Breast epithelium (tissue), 4 donors: ENCODE data around the gene YLPM1. TPM values are rescaled to one million over a fixed set of nuclear protein-coding genes. Genes with fewer than 3 reads are reported as not detected.

Experiments used
- DNase-seq, 2 donors: peaks; one replicate each; pipeline ENCODE4 v3.0.0-alpha.2; 2019; ENCODE audit warnings: low spot score in 2 of 2
- H3K27ac ChIP-seq, 2 donors: fragments of 200-600 bp; sonication (generic) in 1 of 2; one replicate each; pipeline ENCODE4 v1.5.1; 2016 to 2019; ENCODE audit warnings: mild to moderate bottlenecking in 1 of 2
- H3K27me3 ChIP-seq, 2 donors: fragments of 200-600 bp; sonication (generic) in 1 of 2; one replicate each; pipeline versions ENCODE4 v1.5.1 to v1.6.0; 2017 to 2019; ENCODE audit warnings: control low read depth in 1 of 2, mild to moderate bottlenecking in 1 of 2
- H3K36me3 ChIP-seq: fragments of 200-600 bp; one replicate; pipeline ENCODE4 v1.5.1; 2019
- H3K4me1 ChIP-seq, 2 donors: fragments of 200-600 bp; sonication (generic); one replicate each; pipeline ENCODE4 v1.5.1; 2016 to 2019; ENCODE audit warnings: control low read depth in 1 of 2
- H3K4me3 ChIP-seq, 3 donors: fragments of 200-600 bp; sonication (generic); 1 replicate in 2 of 3; 2 replicates in 1 of 3; pipeline ENCODE4 v1.5.1; 2016 to 2019; ENCODE audit warnings: mild to moderate bottlenecking in 3 of 3, moderate library complexity in 2 of 3
- H3K9me3 ChIP-seq, 2 donors: fragments of 200-600 bp; sonication (generic) in 1 of 2; one replicate each; pipeline ENCODE4 v1.5.1; 2016 to 2019; ENCODE audit warnings: control low read depth in 1 of 2
- CTCF ChIP-seq, 3 donors: fragments of 450-650 bp; IDR thresholded peaks; one replicate each; pipeline ENCODE4 v1.5.1; 2016 to 2017; ENCODE audit warnings: antibody characterized with exemption in 3 of 3, mild to moderate bottlenecking in 3 of 3, moderate library complexity in 3 of 3
- POLR2A ChIP-seq: fragments of 450-650 bp; IDR thresholded peaks from one replicate; pipeline ENCODE4 v1.6.1; 2016; ENCODE audit warnings: antibody characterized with exemption, mild to moderate bottlenecking, moderate library complexity
- POLR2AphosphoS5 ChIP-seq, 3 donors: sonication (generic); formaldehyde crosslinking; IDR thresholded peaks; one replicate each; pipeline ENCODE4 v1.6.1; 2017; ENCODE audit warnings: antibody characterized with exemption in 3 of 3
- intact Hi-C: fragments of 100-400 bp; cut with DNase I; formaldehyde crosslinking; loops from one replicate; pipeline ENCODE4 v1.15.1; 2023; ENCODE audit warnings: low total_unique reads
- total RNA-seq, 3 donors: library from RNA; depleted of rRNA; stranded (reverse); fragments of >200 nt; gene quantifications; one replicate each; pipeline ENCODE4 v1.1.0, GENCODE V29; 2016

YLPM1 gene
- total RNA-seq, 3 donors from 2014 or later, result 50.9 to 97.0 (median 79.6) TPM

- Histone ChIP-seq H3K9me3 (no peaks in the 10 kb centered on the region), H3K4me3 (no peak overlapping the region), H3K4me1 (no peaks in the 10 kb centered on the region), H3K36me3 (no peaks in the 10 kb centered on the region), H3K27ac (no peak overlapping the region), H3K27me3 (no peaks in the 10 kb centered on the region)
- DNase-seq, result no peak
- TF ChIP-seq CTCF (IDR thresholded peaks at IDR 0.05) (no peak), POLR2AphosphoS5 (IDR thresholded peaks at IDR 0.05) (no peak), POLR2A (no peak)
- intact Hi-C loops, result loop anchor here (2.0 kb wide), 1 partner anchor 17 kb away; no protein-coding TSS in a partner anchor
Observed at GRCh38 chr14:74861734-74862090, 98.6 kb downstream of the YLPM1 start.

- H3K9me3 ChIP-seq, result no peaks in the 10 kb centered on the region
- DNase-seq, result no peak
- H3K4me1 ChIP-seq, result no peaks in the 10 kb centered on the region
- no peaks in the 10 kb centered on the region for H3K36me3 ChIP-seq
- no peaks in the 10 kb centered on the region for H3K27me3 ChIP-seq
- no peak for TF ChIP-seq POLR2AphosphoS5 (IDR thresholded peaks at IDR 0.05)
- no peak for TF ChIP-seq POLR2A
- TF ChIP-seq CTCF (IDR thresholded peaks at IDR 0.05), result no peak
- intact Hi-C loops, result no loop called here
- H3K4me3 ChIP-seq, result no peak overlapping the region
- H3K27ac ChIP-seq, result no peak overlapping the region
Observed at GRCh38 chr14:74863274-74863673, 100.2 kb downstream of the YLPM1 start.

GRCh38 chr14:74864198-74864597, 101.1 kb downstream of the YLPM1 start:
- H3K4me1 ChIP-seq, result no peaks in the 10 kb centered on the region
- no peaks in the 10 kb centered on the region for H3K9me3 ChIP-seq
- TF ChIP-seq POLR2A (no peak), CTCF (IDR thresholded peaks at IDR 0.05) (no peak), POLR2AphosphoS5 (IDR thresholded peaks at IDR 0.05) (no peak)
- H3K27me3 ChIP-seq, result no peaks in the 10 kb centered on the region
- DNase-seq, result no peak
- no peak overlapping the region for H3K4me3 ChIP-seq
- no peaks in the 10 kb centered on the region for H3K36me3 ChIP-seq
- intact Hi-C loops, result no loop called here
- H3K27ac ChIP-seq, result no peak overlapping the region

GRCh38 chr14:74865156-74865555, 102.0 kb downstream of the YLPM1 start:
- Histone ChIP-seq H3K27ac (no peak overlapping the region), H3K36me3 (no peaks in the 10 kb centered on the region), H3K9me3 (no peaks in the 10 kb centered on the region), H3K27me3 (no peaks in the 10 kb centered on the region), H3K4me1 (no peaks in the 10 kb centered on the region), H3K4me3 (no peak overlapping the region)
- DNase-seq, result no peak
- no peak for TF ChIP-seq POLR2A
- no peak for TF ChIP-seq CTCF (IDR thresholded peaks at IDR 0.05)
- no peak for TF ChIP-seq POLR2AphosphoS5 (IDR thresholded peaks at IDR 0.05)
- intact Hi-C loops, result no loop called here

- intact Hi-C loops, result no loop called here
- no peaks in the 10 kb centered on the region for H3K9me3 ChIP-seq
- no peaks in the 10 kb centered on the region for H3K27me3 ChIP-seq
- H3K27ac ChIP-seq, result no peak overlapping the region
- no peak overlapping the region for H3K4me3 ChIP-seq
- DNase-seq, result no peak
- H3K4me1 ChIP-seq, result no peaks in the 10 kb centered on the region
- no peaks in the 10 kb centered on the region for H3K36me3 ChIP-seq
- TF ChIP-seq POLR2AphosphoS5 (IDR thresholded peaks at IDR 0.05) (no peak), POLR2A (no peak), CTCF (IDR thresholded peaks at IDR 0.05) (no peak)
Observed at GRCh38 chr14:74866708-74867389, 103.7 kb downstream of the YLPM1 start.
